Cardiac septum (tissue), 1 donor: Measurements from ENCODE around the gene DDHD1. TPM values are rescaled to one million over a fixed set of nuclear protein-coding genes. Genes with fewer than 3 reads are reported as not detected.
A peak's percentile ranks its signal among the peaks of the same experiment; 100 is the strongest.
"Not testable (repeated sequence)": the region's sequence is repeated elsewhere in the genome, so short reads cannot be mapped to it uniquely, and the experiment has no call there.

Source experiments
- DNase-seq: peaks from one replicate; pipeline ENCODE4 v3.0.0-alpha.2; 2020; ENCODE audit warnings: low spot score
- intact Hi-C: fragments of 100-400 bp; cut with DNase I; formaldehyde crosslinking; loops from one replicate; pipeline ENCODE4 v1.14.0; 2022
- total RNA-seq: library from RNA; stranded (reverse); fragmentation: NEBNext Ultra II Directional; extraction: Animal tissue kit (Norgen Biotek cat#: 25700); gene quantifications from one replicate; pipeline ENCODE4 v1.2.1, GENCODE V29; 2021
- donor health status: DM: no; HTN: no; CAD: no.

Gene DDHD1
- total RNA-seq, 1 donor from 2014 or later, result 8.3 TPM

DNA sequence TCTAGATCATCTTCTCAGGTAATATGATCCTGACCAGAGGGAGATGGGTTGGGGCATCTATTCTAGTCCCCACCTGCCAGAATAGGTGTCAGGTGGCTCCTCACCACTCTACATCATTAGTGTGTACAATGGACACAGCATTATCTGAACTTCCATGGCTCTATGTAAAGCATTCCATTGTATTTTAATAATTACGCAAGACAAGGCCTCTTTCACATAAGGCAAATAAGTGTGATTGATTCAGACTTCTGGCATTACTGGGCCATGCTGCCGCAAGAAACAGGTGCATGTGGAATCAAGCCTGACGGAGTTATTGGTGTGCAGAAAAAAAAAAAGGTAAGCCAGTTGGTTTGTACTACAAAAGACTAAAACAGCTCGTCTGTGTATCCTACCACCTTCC, 3.1 kb upstream of the DDHD1 start:
- no peak for DNase-seq
- intact Hi-C loops, result no loop called here

GRCh38 chr14:53153702-53154112, 584 bp upstream of the DDHD1 start:
- intact Hi-C loops, result loop anchor here (5.0 kb wide), 2 partner anchors 64 to 111 kb away; no protein-coding TSS in a partner anchor

DNA sequence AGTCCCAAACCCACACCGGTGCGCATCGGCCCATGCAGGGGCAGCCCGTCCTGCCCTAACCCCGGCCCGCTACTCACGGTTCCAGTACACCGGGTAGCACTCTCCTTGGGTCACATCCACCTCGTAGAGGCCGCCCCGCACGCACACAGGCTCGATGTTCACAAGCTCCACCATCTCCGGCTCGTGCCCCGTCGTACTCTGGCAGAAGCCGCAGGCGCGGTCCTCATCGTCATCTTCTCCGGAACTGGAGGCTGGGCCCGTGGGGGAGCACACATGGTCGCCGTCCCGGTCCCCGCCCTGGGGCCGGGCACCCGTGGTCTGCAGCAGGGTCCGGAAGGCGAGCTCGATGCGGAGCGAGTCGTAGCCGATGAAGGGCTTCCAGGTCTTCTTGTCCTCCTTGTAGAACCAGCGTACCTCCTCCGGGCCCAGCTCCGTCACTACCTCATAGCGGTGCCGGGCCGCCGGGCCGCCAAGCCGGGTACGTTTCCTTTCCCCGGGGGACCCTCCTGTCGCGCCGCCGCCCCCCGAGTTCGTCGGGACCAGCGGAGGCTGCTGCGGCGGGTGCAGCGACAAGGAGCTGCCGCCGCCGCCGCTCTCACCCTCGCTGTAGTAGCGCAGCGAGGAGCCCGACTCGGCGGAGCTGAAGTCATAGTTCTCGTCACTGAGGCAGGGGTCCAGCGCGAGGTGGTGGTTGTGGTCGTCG, 788 bp downstream of the DDHD1 start:
- peak; percentile 79 for DNase-seq
- intact Hi-C loops, result loop anchor here (5.0 kb wide), 2 partner anchors 65 to 110 kb away; no protein-coding TSS in a partner anchor

More at GRCh38 chr14:53153702-53154112, 584 bp upstream of the DDHD1 start:
- no peak for DNase-seq

DNA sequence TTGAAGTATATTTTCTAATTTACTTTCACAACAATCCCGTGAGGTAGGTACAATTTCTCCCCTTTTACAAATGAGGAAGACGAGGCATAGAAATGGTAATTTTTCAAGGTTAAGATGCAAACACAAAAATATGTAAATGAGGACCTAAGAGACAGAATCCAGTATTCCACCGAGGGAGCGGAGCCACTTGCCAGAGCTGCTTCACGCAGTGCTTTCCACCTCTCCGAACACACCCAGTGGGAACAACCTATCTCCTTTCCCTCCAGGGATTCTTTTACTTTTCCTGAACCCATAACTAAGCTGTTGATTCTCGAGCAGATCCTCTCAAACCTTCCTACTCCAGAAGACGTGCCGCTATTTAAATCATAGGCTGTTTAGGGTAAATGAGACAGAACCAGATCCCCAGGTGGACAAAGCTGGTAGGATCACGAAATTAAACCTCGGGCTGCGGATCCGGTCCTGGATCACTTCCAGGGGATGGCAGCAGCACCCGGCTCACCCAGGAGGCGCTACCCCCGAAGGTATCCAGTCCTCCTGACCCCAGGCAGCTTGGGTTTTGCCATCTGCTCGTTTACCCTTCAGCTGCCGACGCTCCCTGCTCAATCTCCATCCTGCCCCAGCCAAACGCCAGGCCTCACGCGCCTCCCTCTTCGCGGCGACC, 1.5 kb downstream of the DDHD1 start:
- intact Hi-C loops, result loop anchor here (5.0 kb wide), 2 partner anchors 66 to 109 kb away; no protein-coding TSS in a partner anchor
- DNase-seq, result no peak

GRCh38 chr14:53149668-53150316, 3.3 kb downstream of the DDHD1 start:
- no peak for DNase-seq
- intact Hi-C loops, result loop anchor here (5.0 kb wide), 2 partner anchors 68 to 107 kb away; no protein-coding TSS in a partner anchor

GRCh38 chr14:53148671-53149070, 4.5 kb downstream of the DDHD1 start:
- no peak for DNase-seq
- intact Hi-C loops, result no loop called here

GRCh38 chr14:53147893-53148292, 5.2 kb downstream of the DDHD1 start:
- intact Hi-C loops, result no loop called here
- no peak for DNase-seq

- DNase-seq, result no peak
- intact Hi-C loops, result no loop called here
Observed at GRCh38 chr14:53147208-53147607, 5.9 kb downstream of the DDHD1 start.

- intact Hi-C loops, result no loop called here
- DNase-seq, result no peak
Observed at GRCh38 chr14:53146739-53147138, 6.4 kb downstream of the DDHD1 start.

- intact Hi-C loops, result no loop called here
- no peak for DNase-seq
Observed at GRCh38 chr14:53144244-53144643, 8.9 kb downstream of the DDHD1 start.

DNA sequence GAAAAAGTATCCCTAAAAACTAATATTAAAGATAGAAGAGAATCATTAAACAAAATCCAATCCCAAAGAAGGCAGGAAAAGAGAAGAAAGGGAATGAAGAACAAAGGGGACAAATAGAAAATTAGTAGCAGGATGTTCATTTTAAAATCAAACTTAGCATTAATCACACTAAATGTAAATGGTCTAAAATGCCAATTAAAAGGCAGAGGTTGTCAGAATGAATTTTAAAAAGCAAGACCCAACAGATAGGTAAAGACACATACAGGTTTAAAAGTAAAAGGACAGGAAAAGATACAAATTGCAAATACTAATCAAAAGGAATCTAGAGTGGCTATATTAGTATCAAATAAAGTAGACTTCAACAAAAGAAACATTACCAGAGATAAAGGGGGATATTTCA, 12.5 kb downstream of the DDHD1 start:
- intact Hi-C loops, result no loop called here

DNA sequence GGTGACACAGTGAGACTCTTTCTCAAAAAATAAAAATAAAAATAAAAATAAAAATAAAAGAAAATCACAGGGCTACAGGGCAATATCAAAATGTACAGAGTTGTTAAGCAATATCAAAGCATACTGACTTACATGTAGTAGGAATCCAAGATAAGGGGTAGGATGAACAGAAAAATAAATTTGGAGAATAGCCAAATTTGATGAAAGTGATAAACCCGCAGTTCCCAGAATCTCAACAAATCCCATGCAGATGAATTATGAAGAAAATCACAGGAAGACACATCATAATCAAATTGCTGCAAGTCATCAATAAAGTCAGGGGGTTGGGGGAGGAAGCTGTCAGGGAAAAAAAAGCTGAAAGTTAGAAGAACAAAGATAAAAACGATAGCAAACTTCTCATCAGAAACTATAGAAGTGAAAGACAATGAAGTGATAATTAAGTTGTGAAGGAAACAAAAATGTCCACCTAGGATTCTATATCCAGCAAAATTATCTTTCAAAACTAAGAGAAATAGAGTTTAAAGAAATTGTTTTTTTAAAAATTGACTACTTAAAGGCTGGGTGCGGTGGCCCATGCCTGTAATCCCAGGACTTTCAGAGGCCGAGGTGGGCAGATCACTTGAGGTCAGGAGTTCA, 15.4 kb downstream of the DDHD1 start:
- intact Hi-C loops, result no loop called here

More for the DNA sequence above, 12.5 kb downstream of the DDHD1 start:
- no peak for DNase-seq

DNA sequence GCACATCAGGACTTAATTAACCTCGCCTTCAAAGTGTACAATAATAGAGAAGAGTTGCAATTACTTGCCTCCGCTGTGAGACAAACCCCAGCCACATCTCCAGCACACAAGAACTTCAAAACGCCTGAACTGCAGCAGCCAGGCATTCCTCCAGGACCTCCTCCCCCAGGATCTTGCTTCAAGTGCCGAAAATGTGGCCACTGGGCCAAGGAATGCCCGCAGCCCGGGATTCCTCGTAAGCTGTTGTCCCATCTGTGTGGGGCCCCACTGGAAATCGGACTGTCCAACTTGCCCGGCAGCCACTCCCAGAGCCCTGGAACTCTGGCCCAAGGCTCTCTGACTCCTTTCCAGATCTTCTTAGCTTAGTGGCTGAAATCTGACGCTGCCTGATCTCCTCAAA, 22.6 kb downstream of the DDHD1 start:
- intact Hi-C loops, DNase-seq: not testable (repeated sequence)

More for the DNA sequence above, 15.4 kb downstream of the DDHD1 start:
- DNase-seq, result no peak

- intact Hi-C loops, result no loop called here
- DNase-seq, result no peak
Observed at GRCh38 chr14:53128303-53129028, 24.7 kb downstream of the DDHD1 start.

- intact Hi-C loops, result no loop called here
- no peak for DNase-seq
Observed at GRCh38 chr14:53127832-53128231, 25.3 kb downstream of the DDHD1 start.

GRCh38 chr14:53127151-53127550, 26.0 kb downstream of the DDHD1 start:
- intact Hi-C loops, result no loop called here
- no peak for DNase-seq

DNA sequence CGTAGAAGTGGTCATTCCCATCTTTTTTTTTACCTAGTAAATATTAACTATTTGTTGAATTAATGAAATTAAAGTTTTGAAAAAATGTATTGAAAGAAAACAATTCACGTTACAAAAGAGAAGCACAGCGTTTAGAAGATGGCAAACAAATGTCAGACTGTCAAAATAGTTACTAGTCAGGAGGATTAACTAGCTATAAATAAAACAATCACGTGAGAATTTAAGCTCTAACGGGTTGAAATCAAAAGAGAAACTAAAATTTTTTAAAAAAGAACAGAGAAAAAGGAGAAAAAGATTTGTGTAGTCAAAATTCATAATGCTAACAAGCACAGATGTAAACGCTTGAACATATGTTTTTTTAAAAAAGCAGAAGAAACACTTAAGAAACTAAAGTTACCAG, 26.4 kb downstream of the DDHD1 start:
- no peak for DNase-seq
- intact Hi-C loops, result no loop called here

DNA sequence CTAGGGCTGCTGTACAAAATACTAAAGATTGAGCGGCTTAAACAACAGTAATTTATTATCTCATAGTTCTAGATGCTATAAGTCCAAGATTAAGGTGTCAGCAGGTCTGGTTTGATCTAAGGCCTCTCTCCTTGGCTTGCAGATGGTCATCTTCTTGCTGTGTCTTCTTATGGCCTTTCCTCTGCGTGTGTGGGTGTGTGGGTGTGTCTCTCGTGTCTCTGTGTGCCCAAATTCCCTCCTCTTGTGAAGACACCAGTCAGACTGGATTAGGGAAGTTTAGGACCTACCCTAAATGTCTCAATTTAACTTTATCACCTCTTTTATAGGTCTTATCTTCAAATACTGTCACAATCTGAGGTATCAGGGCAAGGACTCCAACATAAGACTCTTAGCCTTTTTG, 28.3 kb downstream of the DDHD1 start:
- intact Hi-C loops, result no loop called here
- no peak for DNase-seq

- intact Hi-C loops, DNase-seq: not testable (repeated sequence)
Observed at GRCh38 chr14:53121419-53121818, 31.7 kb downstream of the DDHD1 start.
